Pulmonary artery endothelial cell (primary cell): ENCODE results near the gene PAM. TPM values are rescaled to one million over a fixed set of nuclear protein-coding genes. Genes with fewer than 3 reads are reported as not detected.

ENCODE experiments used
- DNase-seq: peaks from one replicate; pipeline ENCODE4 v3.0.0-alpha.2; 2011; ENCODE audit warnings: low read depth, low spot score
- total RNA-seq: library from RNA; depleted of rRNA; stranded (reverse); fragments of >200 nt; gene quantifications from 2 replicates; pipeline ENCODE4 v1.2.3, GENCODE V29; 2014

Gene PAM
- total RNA-seq, 1 donor from 2014 or later = 229 TPM

DNA sequence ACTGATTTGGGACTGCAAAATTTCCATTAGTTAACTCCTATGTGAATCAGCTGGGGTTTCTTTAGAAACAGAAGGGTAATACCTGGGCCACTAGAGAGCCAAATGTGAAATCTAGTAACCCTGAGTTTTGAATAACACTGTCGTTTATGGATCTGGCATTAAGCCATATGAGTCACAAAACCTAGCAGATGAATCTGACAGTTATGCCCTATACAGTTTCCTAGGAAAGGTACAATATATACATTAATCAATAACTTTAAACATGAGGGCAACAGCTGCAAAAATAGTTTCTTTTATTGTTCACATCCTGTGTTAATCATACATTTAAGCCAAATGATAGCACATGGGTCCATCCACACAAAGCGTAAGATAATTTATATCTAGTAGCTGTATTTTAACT, 56.9 kb downstream of the PAM start:
- DNase-seq = peak; percentile 24

DNA sequence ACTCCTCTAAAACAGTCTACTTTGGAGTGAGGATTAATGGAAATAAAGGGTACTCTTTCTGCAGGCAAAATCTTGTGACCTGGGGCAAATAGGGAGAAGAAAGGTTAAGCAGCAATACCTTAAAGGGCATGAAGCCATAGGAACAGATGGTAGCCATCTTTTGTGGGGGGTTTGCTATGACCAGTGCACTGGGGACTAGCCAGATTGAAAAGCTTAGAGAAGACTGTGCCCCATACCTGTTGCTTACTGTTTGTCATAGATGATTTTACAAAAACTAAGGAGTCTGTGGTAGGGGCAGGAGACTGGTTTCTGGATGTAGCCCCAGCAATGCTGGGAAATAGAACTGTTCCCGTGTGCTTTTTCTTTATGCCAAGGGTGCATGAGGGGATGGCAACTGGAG, 58.6 kb downstream of the PAM start:
- DNase-seq = no peak

DNA sequence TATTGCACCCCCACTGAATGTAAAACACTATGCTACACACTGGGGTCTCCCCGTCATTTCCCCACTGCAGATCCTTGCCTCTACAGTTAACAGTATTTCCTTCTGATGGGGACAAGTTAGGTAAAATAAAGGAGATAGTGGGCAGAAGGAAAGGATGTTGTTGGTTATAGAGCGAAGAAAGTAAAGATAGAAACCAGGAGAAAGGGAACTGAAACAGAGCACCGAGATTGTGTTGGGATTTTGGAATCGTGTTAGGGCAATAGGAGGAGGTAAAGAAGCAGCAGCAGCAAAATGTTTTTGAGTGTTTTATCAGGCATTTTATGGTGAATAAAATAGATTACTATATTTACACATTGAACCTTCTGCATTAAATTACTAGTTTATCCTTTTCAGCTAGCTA, 60.0 kb downstream of the PAM start:
- no peak for DNase-seq

DNA sequence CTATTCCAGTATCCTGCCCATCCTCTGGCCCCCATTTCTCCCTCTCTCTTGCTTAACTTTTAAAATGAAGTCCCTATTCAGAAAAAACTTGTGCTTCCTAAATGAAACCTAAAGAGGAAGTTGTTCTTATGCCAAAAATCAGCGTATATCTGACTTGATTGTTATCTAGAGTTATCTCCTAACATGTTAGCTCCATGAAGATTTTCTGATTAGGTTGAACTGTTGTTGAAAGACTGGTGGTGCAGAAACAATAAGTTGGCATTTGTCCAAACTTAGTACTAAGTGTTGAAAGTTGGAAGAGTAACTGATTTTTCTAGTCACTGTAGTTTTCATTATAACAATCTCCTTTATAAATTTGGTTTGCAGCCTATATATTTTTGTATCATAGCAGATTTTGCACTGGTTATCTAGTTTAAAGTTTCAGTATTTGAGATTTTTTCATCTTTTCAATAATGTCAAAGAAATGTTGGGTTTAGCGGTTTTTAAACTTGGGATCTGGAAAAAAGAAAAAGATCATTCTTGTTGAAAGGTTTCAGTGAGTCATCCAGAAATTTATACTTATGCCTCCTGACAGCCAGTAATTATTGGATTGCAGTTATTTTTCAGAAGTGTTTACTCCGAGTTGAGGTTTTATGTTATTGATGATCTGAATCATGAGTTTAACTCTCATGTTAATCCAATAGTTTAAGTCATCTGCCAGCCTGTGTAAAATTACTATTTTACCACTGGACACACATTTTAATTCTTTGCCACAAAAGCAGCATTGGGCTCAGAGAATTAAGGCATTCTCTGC, 60.6 kb downstream of the PAM start:
- no peak for DNase-seq

DNA sequence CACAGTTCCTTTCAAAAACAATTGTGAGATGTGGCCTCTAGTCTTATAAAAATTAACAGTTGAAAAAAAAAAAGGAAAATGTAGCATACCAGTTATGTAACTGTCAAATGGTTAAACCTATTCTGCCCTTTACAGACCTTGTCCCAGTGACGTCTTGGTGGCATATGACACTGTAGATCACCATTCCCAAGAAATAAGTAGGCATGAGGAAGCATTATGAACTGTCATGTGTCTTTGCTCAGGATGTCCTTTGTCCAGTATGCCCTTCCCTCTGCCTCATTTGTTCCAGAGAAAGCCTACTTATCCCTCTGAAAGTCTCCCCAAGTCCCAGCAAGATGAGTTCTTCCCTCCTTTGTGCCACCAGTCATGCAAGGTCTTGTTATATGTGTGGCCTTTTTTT, 63.2 kb downstream of the PAM start:
- no peak for DNase-seq

DNA sequence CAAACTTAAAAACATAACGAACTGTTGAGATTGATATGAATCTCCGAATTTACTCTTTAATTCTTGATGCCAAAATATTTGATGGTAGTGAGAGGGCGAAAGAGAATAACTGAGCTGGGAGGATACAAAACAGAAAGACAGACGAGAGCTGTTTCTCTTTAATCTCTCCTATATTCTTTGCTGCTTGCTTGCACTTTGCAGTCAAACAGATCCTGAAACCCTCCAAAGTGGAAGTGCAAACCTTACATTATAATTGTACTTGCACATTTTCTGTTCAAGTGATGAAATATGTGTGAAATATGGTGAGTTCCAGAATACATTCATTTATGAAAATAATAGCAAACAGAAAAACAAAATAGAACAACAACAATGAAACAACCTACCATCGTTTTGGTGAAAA, 63.8 kb downstream of the PAM start:
- no peak for DNase-seq

DNA sequence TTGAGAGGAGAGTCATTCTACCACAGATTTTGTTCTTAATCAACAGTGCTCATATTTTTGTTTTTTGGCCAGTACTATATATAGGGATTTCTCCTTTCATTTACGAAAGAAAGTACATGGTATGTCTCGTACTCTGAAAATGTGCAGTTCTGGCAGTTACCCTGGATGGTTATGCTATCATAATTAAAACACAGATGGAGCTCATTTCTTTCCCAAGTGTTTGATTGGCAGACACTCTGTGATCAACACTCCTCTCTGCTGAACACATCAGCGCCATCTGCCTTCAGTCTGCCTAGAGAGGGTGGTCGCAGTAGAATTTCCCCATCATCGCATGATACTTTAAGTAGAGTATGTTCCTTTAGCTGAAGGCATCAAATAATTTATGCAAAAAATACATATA, 64.5 kb downstream of the PAM start:
- no peak for DNase-seq

DNA sequence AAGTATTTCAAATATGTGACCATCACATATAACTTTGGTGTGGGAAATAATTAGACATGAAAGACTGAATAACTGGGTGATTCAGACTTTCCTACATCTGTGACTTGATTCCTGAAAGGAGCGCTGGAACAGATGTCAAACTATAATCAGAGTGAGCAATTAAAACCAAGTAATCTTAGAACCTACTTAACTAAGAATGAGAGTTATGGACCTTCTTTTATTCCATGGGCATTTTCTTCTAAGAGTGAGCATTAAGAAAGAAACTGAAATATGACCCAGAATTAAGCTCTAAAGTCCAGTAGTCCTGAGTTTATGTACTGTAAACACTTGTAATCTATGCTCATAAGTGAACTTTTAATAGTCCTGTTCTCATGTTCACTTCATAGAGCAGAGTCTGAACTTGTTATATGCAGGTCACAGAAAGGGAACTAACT, 68.4 kb downstream of the PAM start:
- peak; percentile 4 for DNase-seq

DNA sequence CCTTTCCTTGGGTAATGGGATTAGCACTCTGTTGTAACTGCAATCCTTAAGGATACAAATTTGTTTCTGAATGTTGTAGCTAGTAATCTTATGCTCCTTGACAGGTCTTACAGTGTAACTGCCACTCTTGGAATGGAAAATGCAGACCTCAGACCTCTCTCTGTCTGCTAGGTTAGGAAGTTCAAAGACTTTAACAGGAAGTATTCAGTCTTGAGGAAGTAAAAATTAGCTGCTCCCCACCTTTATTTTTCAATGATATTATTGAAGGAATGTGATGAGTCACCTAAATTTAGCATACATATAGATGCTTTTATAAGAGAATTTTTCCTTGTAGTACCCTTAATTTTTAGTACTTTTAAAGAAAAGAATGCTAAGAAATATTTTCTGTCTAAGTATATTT, 71.5 kb downstream of the PAM start:
- DNase-seq = no peak

DNA sequence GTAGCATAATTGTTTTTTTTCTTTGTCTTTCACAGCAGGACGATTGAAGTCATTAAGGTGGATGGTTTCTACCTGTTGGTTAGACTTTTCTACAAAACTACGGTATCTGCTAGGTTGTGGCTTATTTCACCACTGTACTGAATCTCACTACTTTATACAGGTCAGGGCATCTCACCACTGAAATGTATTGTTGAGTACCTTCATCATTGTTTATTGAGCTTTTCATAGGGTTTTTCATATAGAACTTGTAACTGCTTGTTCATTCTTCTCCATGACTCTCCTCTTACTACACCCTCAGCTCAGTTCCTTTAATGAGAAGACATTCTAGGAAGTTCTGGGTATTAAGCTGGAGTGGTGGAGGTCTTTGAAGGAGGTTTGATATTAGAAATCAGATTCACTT, 75.1 kb downstream of the PAM start:
- DNase-seq = no peak

DNA sequence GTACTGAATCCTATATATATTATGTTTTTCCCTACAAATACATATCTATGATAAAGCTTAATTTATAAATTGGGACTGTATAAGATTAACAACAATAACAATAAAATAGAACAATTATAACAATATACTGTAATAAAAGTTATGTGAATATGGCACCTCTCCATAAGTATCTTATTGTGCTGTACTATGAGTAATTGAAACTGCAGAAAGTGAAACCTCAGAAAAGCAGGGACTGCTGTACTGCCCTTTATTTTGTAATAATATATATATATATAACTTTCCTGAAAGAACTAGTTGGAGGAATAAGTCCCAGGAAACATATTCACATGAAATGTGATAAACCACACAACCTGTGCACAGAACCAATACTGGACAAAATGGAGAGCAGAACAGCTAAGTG, 77.3 kb downstream of the PAM start:
- DNase-seq = no peak

DNA sequence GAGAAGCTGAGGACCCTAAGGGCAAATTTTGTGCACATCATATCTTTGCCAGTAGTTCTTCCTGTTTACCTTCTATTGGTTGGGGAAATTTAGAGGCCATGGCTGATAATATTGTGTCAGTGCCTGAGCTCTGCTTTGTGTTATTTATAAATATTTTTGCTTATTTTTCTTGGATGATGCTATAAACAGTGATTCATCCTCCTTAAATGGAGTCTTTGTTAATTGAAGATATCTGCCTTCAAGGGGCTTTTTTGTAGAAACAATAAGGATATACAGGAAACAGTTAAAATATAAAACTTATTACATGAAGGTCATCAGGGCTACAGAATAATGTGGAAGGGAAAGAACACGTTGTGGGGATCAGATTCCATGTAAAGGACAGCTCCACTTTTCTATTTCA, 78.0 kb downstream of the PAM start:
- DNase-seq = no peak

DNA sequence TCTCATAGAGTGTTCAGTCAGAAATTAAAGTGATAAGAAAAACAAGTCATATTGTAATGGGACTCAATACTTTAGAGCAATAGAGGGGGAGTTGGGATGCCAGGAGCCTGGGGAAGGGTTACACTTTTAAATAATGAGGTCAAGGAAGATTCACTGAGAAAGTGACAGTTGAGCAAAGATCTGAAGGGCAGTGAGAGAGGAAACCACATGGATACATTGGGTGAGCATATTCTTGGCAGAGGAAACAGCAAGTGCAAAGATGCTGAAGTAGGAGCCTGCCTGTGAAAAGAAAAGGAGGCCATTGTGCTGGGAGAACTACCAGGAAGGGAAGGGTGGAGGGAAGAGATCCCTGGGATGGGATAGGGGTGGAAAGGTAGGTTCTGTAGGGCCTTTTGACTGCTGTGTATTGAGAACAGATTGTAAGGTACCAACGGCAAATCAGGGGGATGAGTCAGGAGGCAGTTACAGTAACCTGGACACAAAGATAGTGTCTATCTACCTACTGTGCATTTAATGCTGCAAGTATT, 79.4 kb downstream of the PAM start:
- no peak for DNase-seq

DNA sequence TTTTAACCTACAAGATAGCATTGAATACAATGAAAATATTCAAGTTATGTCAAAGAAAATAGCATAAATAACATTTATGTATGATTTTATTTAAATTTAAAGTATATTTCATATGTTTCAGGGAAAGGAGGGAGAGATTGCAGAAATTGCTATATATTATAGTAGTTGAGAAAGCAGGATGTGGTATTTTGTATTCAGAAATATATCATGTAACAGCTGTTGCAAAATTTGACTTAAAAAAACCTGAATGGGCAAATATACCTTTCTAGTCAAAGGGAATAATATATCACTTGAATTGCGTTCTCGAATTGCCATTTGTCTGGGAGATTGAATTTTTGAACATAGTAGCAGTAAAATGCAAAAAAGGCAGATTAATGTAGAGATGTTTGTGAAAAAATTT, 80.6 kb downstream of the PAM start:
- DNase-seq = no peak

DNA sequence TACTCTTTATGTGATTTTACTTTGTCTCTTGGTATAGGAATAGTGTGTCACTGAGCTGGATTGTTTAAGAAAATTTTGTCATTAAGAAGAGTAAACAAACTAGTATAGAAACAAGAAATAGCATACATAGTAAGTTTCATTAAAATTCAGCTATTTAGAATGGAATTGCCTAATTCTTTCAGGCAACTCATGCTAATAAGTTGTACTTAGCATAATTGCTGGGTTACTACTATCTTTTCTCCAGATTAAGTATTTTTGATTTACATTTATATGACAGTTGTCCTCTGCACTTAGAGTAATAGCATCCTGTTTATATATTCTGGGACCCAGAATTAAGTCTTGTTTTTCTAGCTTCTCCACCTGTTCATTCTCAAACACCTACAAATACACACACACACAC, 85.9 kb downstream of the PAM start:
- no peak for DNase-seq

DNA sequence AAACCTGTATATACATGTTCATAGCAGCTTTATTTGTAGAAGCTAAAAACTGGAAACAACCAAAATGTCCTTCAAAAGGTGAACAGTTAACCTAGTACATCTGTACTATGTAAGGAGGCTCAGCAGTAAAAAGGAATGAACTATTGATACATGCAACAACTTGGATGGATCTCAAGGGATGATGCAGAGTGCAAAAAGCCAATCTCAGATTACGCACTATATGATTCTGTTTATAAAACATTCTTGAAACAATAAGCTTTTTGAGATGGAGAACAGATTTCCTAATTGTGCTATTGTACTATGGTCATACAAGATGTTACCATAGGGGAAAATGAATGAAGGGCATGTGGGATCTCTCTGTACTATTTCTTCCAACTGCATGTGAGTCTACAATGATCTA, 88.9 kb downstream of the PAM start:
- no peak for DNase-seq

DNA sequence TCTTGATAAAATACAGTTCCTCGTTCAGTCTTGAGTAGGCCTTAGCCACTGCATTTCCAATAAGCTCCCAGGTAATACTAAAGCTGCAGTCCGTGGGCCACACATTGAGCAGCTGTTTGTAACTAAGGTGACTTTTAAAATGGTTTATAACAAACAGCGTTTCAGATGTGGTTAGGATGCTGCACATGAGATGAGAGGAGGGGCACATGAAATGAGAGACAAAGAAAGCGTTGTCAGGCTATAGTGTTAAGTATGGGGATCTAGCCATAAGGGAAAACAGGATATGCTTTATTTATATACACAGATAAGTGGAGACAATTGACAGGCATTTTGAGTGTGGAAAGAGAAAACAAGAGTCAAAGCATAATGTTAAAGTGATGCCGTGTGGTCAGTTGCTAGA, 89.9 kb downstream of the PAM start:
- no peak for DNase-seq

DNA sequence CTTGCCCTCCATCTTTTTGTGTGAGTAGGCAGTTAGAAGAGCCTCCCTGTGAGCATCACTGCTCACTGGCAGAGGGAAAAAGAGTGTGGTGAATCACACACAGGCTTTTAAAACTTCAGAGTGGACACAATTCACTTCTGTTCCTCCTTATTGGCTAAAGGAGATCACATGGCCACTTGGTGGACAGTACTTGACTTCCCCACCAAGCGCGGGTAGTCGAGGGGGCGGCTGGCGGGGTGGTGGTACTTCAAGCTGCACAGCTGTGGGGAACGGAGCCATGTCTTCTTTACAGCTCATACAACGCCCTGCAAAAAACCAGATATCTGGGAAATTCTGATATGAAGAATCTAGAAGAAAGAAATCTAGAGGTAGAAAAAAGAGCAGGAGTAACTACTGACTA, 95.4 kb downstream of the PAM start:
- no peak for DNase-seq

DNA sequence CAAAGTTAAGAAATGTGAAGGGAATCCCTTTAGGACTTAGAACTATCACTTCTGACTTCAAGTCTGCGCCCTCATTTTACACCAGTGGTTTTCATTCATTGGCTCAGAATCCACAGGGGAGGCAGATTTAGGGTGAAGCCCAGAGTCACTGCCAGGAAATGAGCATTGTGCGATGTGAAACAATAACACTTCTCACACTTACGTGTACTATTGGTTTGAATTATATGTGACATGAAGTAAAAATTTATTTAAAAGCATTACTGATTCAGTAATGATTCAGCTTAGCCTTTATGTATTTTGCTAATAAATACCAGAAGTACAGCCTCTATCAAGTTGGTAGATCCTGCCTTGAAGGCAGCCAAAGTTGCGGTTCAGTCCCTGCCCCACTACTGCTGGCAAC, 98.6 kb downstream of the PAM start:
- DNase-seq = no peak

DNA sequence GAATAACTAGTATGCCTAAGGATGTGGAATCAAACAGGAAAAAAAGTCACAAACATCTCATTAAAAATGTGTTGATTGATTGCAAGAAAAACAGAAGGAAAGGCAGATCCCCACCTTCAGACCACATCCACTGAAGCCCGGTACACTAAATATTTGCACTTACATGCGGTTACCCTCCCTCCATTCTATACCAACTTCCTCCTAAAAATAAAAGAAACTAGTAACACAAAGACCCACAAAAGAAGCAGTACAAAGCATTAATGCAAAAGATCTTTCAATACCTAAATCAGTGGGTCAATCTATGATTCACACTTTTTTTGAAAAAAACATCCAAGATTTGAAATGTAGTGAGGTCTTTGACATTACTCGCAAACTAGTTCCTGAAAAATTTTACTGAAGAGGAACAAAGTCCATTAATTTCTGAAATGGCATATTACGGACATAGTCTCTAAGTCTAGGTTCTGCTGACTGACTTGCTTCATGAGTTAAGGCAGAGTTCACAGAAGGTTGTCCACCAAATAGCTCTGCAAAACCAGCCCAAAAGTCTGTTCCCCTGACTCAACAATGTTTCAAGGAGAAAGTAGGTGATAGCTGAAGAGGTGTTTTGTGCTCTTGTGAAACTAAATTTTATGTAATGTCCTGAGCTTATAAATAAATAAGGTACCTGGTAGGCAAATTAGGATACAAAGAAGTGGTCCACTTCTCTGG, 100.7 kb downstream of the PAM start:
- no peak for DNase-seq

DNA sequence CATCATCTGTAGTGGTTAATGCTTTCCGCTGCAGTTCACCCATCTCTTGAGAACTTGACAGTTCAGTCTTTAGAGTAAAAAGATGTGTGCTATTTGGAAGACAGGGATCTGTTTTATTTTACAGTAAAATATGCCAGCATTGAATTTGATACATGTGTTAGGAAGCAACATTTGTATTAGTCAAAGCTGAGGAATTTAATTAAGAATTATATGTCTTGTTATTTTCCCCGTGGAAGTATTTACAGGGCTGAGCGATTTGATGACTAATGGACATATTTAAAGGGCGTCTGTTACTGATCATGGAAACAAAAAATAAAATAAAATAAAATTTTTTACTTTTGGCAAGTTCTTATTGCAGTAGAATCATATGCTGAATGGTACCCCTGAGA, 101.3 kb downstream of the PAM start:
- no peak for DNase-seq

DNA sequence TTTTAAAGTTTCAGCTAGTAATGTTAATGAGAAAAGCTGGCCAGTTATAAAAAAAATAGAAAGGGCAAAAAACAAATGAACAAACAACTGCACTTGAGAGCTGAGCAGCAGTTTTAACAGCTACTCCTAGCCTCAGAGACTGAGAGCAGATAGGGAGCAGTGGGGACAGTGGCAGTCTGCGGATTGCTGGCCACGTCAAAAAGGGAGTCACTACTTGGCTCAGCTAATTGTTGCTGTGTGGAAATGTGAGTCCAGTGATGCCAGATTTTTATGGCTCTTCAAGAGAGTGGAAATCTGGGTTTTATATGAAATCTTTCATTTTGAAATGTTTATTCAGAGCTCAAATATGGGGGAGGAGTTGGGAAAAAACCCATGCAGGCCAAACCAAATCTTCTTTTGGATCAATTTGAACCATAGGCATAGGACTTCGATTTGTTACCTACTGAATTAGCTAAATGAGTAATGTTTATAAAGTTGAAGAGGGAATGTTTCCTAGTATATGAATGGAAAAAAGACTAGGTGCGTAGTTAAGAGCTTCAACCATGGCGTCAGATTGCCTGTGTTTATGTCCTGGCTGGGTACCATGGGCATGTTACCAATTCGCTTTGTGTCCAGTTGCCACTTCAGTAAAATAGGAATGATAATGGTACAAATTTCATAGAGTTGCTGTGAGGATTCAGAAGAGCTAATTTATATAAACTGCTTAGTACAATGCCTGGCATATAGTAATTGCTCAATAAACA, 102.1 kb downstream of the PAM start:
- no peak for DNase-seq
